NAMALWA (cell line): ENCODE data around the gene NUMA1.

Experiments used
- DNase-seq: peaks from one replicate; pipeline ENCODE4 v3.0.0-alpha.2; 2015; ENCODE audit warnings: low spot score

NUMA1 gene

GRCh38 chr11:71976551-71976950, 103.8 kb downstream of the NUMA1 start:
- no peak for DNase-seq

GRCh38 chr11:71971680-71972079, 108.7 kb downstream of the NUMA1 start:
- no peak for DNase-seq

- DNase-seq = no peak
These were observed 115.7 kb downstream of the NUMA1 start for GRCh38 chr11:71964641-71965040.

GRCh38 chr11:71963468-71963867, 116.9 kb downstream of the NUMA1 start:
- no peak for DNase-seq

GRCh38 chr11:71962428-71963038, 117.8 kb downstream of the NUMA1 start:
- DNase-seq = peak; percentile 35

GRCh38 chr11:71955898-71956456, 124.4 kb downstream of the NUMA1 start:
- DNase-seq = no peak
